LHCN-M2 (cell line): ENCODE measurements around the gene OR2T34. TPM values are rescaled to one million over a fixed set of nuclear protein-coding genes. Genes with fewer than 3 reads are reported as not detected.
"Not testable (repeated sequence)": the region's sequence is repeated elsewhere in the genome, so short reads cannot be mapped to it uniquely, and the experiment has no call there.

Source experiments
- DNase-seq: peaks from one replicate; pipeline ENCODE4 v3.0.0-alpha.2; 2012; ENCODE audit warnings: low read depth
- polyA plus RNA-seq: library from polyadenylated mRNA; unstranded; fragments of >200 nt; gene quantifications from one replicate; pipeline ENCODE4 v1.2.1, GENCODE V29; 2012; ENCODE audit warnings: missing spikeins
- total RNA-seq: library from RNA; depleted of rRNA; stranded (reverse); fragments of >200 nt; gene quantifications from 2 replicates; pipeline ENCODE4 v1.2.3, GENCODE V29; 2014; rRNA removed

The OR2T34 gene
- not detected in 2 replicates for total RNA-seq
- polyA plus RNA-seq = not detected

GRCh38 chr1:248574657-248575056 is at the start of gene OR2T34:
Gene OR2T34 (minus strand): TSS chr1:248574757. CDS start chr1:248574757, 0 bp downstream.
- not testable (repeated sequence) for DNase-seq

GRCh38 chr1:248622570-248623001 is 48.0 kb upstream of the OR2T34 start:
- DNase-seq = peak; percentile 23

GRCh38 chr1:248621770-248622169 is 47.2 kb upstream of the OR2T34 start:
- no peak for DNase-seq

- peak; percentile 49 for DNase-seq
Measured at GRCh38 chr1:248618878-248619277, 44.3 kb upstream of the OR2T34 start.

- no peak for DNase-seq
Measured at GRCh38 chr1:248618119-248618518, 43.6 kb upstream of the OR2T34 start.

GRCh38 chr1:248613742-248614141 is 39.2 kb upstream of the OR2T34 start:
- no peak for DNase-seq

- DNase-seq = no peak
Measured at GRCh38 chr1:248611883-248612414, 37.4 kb upstream of the OR2T34 start.

GRCh38 chr1:248610301-248610700 is 35.7 kb upstream of the OR2T34 start:
- DNase-seq = no peak

GRCh38 chr1:248599396-248599795 is 24.8 kb upstream of the OR2T34 start:
- DNase-seq = peak; percentile 55

GRCh38 chr1:248597589-248597988 is 23.0 kb upstream of the OR2T34 start, which contains the start of gene OR2T10:
Gene OR2T10 (minus strand): TSS chr1:248597700. CDS start chr1:248593768, 3,932 bp downstream.
- DNase-seq = no peak

GRCh38 chr1:248596615-248597014 is 22.1 kb upstream of the OR2T34 start:
- peak; percentile 8 for DNase-seq

- no peak for DNase-seq
Measured at GRCh38 chr1:248593226-248593625, 18.7 kb upstream of the OR2T34 start.

GRCh38 chr1:248592655-248593054 is 18.1 kb upstream of the OR2T34 start:
- no peak for DNase-seq

- DNase-seq = no peak
Measured at GRCh38 chr1:248590055-248590454, 15.5 kb upstream of the OR2T34 start.

- no peak for DNase-seq
Measured at GRCh38 chr1:248589334-248589733, 14.8 kb upstream of the OR2T34 start.

GRCh38 chr1:248585266-248585665 is 10.7 kb upstream of the OR2T34 start:
- no peak for DNase-seq

- no peak for DNase-seq
Measured at GRCh38 chr1:248576260-248576980, 1.9 kb upstream of the OR2T34 start.

- DNase-seq = not testable (repeated sequence)
Measured at GRCh38 chr1:248573856-248574255, 701 bp downstream of the OR2T34 start.

- not testable (repeated sequence) for DNase-seq
Measured at GRCh38 chr1:248572049-248572448, 2.5 kb downstream of the OR2T34 start.

- DNase-seq = not testable (repeated sequence)
Measured at GRCh38 chr1:248570811-248571210, 3.7 kb downstream of the OR2T34 start.

GRCh38 chr1:248569049-248569448 is 5.5 kb downstream of the OR2T34 start:
- not testable (repeated sequence) for DNase-seq

GRCh38 chr1:248565530-248566373 is 8.8 kb downstream of the OR2T34 start:
- not testable (repeated sequence) for DNase-seq
